ENCODE data around the gene SEMA4B.
"Not testable (repeated sequence)": the region's sequence is repeated elsewhere in the genome, so short reads cannot be mapped to it uniquely, and the experiment has no call there.

Gene SEMA4B, protein sequence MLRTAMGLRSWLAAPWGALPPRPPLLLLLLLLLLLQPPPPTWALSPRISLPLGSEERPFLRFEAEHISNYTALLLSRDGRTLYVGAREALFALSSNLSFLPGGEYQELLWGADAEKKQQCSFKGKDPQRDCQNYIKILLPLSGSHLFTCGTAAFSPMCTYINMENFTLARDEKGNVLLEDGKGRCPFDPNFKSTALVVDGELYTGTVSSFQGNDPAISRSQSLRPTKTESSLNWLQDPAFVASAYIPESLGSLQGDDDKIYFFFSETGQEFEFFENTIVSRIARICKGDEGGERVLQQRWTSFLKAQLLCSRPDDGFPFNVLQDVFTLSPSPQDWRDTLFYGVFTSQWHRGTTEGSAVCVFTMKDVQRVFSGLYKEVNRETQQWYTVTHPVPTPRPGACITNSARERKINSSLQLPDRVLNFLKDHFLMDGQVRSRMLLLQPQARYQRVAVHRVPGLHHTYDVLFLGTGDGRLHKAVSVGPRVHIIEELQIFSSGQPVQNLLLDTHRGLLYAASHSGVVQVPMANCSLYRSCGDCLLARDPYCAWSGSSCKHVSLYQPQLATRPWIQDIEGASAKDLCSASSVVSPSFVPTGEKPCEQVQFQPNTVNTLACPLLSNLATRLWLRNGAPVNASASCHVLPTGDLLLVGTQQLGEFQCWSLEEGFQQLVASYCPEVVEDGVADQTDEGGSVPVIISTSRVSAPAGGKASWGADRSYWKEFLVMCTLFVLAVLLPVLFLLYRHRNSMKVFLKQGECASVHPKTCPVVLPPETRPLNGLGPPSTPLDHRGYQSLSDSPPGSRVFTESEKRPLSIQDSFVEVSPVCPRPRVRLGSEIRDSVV

DNA sequence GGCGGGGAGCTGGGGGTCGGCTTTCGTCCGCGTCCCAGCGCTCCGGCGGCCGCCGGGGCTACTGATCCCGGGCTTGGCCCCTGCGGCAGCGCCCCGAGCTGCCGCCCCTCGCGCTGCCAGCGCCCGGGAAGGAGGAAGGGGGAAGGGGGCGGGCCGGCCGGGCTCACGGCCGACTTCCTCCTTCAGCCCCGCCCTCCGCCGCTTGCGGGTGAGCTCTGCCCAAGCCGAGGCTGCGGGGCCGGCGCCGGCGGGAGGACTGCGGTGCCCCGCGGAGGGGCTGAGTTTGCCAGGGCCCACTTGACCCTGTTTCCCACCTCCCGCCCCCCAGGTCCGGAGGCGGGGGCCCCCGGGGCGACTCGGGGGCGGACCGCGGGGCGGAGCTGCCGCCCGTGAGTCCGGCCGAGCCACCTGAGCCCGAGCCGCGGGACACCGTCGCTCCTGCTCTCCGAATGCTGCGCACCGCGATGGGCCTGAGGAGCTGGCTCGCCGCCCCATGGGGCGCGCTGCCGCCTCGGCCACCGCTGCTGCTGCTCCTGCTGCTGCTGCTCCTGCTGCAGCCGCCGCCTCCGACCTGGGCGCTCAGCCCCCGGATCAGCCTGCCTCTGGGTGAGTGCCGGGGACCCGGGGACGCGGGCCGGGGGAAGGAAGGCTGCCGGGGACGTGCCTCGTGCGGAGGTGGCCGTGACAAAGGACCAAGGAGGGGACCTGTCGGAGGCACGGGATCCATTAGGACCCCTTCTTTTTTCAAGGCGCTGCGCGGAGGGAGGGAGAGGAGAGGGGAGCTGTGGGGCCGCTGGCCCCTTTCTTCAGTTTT lies at the start of gene SEMA4B:
TSS of gene SEMA4B (plus strand) at position 201 of the 814 bp plus-strand sequence. CDS start at position 450, 249 bp downstream.
- peak; percentile 46 for DNase-seq

DNA sequence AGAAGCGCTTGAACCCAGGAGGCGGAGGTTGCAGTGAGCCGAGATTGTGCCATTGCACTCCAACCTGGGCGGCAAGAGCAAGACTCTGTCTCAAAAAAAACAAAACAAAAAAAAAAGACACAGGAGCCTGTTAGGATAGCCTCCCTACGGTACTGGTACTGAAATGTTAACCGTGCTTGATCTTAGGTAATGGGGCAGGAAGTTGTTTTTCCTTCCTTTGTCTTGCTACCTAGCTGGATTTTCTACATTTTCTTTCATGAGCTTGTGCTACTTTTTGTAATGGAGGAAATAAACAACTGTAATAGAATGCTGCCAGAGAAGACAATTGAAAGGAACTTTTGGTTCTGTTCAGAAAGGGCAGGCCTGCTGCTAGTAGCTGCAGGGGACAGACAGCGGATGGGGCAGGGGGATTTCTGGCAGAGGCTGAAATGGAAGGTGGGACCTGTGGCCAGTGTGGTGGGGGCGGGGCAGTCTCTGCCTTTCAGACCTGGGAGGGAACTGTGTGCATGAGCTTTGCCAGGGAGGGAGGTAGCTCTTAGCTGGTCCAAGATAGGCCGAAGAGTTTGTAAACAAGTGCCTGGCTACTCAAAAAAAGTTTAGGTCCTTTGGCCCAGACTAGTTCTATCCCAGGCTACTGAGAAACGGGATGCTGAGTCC lies 49.0 kb upstream of the SEMA4B start:
- no peak for DNase-seq

DNA sequence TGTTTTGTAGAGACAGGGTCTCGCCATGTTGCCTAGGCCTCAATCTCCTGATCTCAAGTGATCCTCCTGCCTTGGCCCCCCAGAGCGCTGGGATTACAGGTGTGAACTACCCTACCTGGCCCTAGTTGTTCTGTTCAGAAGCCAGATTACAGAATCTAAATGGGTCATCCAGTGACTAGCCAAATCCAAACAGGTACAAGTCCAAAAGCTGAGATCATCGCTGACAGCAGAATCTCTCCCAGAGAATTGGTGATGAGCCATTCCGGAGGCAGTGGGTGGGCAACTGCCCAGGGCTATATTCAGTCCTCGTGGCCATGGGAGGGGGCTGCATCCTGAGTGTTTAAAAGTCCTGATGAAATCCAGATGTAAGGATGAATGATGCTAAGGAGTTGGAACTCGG lies 47.5 kb upstream of the SEMA4B start:
- no peak for DNase-seq

DNA sequence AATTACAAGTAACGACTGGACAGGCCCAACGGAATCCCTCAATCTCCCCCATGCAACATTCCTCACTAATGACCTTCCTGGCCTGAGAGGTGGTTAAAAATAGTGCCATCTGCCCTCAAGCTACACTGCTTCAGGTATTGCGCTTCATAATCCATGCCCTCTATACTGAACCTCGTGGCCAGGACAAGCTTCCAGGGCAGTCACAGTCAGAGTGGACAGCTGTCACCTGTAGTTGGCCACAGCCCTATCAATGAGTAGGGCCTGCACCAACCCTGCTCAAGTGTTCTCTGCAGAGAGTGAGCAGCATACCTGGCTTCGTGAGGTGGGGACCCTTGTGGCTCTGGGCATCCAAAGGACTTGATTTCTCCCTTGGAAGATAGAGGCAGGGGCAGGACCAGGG lies 46.9 kb upstream of the SEMA4B start:
- no peak for DNase-seq

DNA sequence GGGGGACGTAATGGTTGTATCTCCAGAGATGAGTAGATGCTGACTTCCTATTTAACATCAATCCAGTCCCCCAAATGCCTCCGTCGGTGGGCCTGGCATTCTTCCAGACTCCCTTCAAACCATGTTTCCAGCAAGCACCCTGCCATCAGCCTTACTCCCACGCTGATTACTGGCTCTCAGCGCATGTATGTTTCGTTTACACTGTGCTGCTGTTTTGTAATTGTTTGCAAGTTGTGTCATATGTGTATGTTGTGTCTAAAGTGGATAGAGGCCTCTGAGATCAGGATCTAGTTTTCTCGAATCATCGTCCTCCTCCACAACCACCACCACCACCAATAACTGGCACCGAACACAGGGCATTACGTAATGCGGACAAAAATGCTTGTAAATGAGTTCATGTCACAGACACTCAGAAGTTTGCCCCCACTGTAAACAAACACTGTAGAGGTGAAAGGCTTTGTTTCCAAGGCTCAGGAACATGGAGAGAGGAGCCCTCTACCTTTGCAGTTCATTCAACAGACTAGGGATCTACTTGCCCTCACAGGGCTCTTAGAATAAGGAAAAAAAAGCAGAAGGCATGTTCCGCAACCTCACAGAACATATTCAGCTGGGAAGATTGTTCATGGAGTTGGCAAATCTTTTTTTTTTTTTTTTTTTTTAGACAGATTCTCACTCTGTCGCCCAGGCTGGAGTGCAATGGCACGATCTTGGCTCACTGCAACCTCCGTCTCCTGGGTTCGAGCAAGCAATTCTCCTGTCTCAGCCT lies 46.1 kb upstream of the SEMA4B start:
- DNase-seq: peak; percentile 58

DNA sequence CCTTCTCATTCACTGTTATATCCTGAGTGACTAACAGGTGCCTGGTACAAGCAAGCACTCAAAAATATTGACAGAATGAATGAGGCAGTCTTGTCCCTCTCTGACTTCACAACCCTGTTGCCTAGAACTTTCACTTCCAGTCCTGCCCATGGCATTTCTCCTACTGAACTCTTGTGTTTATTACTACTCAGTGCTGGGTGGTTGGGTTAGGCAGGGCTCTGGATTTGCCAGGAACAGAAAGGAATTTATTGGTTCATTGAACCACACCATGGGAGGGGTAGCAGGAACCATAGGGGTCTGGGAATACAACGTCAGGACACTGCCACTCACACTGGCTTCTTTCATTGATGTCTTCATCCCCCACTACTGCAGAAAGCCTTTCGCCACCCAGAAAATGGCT lies 41.9 kb upstream of the SEMA4B start:
- no peak for DNase-seq

DNA sequence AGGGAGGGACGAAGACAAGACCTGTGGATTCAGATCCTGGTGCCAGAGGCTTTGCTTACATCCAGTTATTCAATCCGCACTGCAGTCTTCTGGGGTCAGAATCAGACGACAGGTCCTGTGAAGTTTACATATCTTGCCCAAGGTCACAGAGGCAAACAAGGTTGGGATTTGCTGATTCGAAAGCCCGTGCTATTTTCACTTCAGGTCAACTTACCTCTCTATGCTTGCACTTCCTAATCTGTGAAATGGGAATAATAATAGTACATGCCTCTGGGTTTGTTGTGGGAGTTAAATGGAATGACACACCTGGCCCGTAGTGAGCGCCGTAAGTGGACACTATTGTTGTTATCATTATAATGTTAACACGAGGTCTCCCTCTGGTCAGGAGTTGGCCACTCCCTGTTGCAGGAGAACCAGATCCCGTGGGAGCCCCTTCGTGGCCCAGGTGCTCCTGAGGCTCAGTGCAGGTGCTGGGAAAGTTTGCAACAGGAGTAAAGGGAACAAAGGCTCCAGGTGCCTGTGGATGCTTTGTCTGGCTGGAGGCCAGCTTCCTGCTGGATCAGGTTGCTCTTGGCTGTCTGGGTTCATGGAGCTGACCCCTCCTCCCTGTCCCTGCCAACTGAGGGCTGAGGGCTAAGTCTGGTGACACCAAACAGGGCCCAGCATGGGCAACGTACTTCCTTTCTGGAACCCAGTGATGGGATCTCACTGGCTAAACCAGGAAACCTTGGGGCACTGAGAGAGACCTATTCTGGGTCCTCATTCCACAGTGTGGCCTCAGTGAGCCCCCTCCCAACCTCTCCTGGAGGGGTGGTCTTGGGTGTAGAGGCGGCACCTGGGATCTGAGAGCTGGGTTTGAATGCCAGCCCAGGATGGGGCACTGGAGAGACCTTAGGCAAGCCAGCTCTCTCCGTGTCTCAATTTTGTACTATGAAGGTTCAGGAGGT lies 40.1 kb upstream of the SEMA4B start:
- DNase-seq: peak; percentile 84

DNA sequence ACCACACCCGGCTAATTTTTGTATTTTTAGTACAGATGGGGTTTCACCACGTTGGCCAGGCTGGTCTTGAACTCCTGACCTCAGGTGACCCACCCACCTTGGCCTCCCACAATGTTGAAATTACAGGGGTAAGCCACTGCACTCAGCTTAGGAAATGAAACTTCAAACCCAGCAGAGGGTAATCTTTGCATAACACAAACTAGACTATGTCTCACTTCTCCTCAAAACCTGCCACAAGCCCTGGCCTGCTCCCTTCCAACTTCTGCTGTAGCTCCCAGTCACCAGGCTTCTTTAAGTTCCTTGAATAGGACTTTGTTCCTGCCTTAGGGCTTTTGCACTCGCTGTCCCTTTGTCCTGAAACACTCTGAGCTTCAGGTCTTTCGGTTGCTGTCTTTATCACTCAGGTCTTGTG lies 39.2 kb upstream of the SEMA4B start:
- DNase-seq: no peak

DNA sequence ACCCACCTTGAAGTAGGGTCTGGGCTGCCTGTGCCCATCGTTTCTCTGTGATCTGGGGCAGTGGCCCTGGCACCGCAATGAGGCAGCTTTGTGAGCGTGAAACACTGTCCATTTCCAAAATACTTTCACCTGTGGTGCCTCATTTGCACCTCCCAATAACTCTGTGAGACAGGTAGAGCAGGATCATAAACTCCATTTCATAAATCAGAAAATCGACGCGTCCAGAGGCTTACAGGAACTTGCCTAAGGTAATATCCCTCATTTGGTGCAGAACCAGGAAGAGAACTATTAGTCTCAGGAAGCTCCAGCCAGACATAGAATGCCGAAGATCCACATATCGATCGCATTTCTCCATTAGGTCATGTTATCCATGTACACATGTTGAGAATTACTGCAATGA lies 38.2 kb upstream of the SEMA4B start:
- DNase-seq: no peak

DNA sequence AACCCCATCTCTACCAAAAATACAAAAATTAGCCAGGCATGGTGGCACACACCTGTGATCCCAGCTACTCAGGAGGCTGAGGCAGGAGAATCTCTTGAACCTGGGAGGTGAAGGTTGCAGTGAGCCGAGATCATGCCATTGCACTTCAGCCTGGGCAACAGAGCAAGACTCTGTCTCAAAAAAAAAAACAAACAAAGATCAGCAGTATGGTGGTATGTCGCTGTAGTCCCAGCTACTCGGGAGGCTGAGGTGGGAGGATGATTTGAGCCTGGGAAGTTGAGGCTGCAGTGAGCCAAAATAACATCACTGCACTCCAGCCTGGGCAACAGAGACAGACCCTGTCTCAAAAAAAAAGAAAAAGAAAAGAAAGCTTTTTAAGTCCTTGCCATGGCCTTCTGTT lies 36.9 kb upstream of the SEMA4B start:
- not testable (repeated sequence) for DNase-seq

DNA sequence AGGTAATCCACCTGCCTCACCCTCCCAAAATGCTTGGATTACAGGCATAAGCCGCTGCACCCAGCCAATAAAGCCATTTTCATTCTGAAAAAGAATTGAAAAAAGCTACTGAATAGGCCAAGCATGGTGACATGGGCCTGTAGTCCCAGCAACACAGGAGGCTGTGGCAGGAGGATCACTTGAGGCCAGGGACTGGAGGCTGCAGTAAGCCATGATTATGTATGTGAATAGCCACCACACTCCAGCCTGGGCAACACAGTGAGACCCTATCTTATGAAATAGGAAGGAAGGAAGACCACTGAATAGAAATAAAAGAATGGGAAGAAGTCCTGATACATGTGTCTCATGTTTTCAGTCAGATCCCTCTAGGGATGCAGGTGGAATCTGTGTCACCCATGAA lies 36.0 kb upstream of the SEMA4B start:
- no peak for DNase-seq

DNA sequence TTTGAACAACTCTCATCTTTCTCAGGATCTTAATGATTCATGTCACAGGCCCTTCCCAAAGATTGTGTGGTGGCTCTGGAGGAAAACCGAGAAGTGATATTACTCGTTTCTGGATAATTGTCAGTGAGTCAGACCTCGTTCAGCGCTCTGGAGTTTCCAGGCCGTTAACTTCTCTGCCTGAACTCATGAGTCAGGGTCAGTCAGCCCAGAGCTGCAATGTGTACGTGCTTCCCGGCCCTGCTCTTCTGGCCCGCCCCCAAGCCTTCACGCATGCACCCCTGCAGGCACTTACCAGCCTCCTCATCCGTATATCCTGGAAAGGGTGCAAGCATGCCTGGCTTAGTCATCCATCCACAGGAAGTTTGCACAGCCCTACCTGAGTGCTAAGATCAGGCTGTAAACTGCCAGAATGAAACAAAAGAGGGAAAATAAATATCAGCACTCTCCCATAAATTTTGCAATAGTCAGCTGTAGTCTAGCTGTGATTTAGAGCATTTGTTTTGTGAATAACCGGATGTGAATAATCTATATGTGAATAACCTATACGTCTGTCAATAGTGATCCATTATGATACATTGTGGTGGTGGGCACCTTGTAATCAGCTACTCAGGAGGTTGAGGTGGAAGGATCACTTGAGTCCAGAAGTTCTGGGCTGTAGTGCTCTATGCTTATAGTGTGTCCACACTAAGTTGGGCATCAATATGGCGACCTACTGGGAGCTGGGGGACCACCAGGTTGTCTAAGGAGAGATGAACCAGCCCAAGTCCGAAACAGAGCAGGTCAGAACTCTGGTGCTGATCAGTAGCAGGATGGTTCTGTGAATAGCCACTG lies 35.3 kb upstream of the SEMA4B start:
- DNase-seq: peak; percentile 89

DNA sequence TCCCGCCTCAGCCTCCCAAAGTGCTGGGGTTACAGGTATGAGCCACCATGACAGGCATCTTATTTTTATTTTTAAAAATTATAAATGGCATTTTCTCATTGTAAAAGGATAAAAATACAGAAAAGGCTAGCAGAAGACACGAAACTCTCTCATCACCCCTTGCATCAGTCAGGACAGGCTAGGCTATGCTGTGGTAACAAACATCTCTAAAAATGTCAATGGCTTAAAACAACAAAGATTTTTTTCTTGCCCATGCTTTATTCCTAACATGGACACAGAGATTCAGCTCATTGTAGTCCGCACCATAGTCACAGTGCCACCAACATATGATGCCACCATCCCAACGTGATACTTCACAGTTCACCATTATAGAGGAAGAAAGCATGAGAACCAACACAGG lies 34.0 kb upstream of the SEMA4B start:
- DNase-seq: no peak

DNA sequence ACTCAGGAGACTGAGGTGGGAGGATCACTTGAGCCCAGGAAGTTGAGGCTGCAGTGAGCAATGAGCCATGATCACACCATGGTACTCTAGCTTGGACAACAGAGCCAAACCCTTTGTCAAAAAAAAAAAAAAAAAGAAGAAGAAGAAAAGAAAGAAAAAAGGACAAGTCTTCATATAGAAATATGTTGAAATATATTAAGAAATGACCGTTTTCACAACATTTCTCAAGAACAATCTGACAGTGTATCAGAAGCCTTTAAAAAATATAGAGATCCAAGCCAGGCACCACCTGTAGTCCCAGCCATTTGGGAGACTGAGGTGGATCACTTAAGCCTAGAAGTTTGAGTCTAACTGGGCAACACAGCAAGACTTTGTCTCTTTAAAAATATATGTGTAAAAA lies 29.5 kb upstream of the SEMA4B start:
- no peak for DNase-seq

DNA sequence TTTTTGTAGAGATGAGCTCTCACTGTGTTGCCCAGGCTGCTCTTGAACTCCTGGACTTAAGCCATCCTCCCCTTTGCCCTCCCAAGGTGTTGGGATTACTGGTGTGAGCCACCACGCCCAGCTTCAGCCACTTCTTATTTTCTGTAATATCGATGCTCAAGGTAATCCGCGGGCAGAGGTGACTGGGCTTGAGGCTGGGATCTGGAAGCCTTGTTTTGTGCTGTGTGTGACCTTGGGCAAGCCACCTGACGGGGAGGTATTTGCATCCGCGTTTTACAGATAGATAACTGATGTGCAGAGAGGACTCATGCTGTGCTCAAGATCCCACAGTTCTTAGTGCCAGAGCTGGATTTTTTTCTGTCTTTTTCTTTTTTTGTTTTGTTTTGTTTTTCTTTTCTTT lies 27.8 kb upstream of the SEMA4B start:
- DNase-seq: no peak

DNA sequence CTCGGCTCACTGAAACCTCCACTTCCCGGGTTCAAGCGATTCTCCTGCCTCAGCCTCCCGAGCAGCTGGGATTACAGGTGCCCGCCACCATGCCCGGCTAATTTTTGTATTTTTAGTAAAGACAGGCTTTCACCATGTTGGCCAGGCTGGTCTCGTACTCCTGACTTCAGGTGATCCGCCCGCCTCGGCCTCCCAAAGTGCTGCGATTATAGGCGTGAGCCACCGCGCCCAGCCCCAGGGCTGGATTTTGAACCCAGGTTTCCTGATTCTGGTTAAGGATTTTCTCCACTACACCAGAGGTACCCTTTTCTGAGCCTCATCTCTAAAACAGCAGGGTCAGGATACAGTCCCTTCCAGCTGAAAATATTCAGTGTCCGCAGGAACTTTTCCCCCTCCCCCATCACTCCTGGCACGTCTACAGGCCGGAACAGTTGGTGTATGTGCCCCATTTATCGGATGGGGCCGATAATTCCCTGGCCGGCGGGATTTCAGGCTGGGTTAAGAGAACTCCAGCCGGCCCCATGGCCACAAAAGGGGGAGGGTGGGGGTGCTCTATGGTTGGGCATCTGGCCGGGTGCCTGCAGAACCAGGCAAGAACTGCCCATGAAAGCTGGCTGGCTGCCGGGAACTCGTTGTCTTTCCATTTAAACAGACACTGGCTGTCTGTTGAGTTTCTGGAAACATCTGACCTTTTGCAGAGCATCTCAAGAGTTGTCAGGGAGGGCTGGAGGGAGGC lies 26.8 kb upstream of the SEMA4B start:
- DNase-seq: no peak

DNA sequence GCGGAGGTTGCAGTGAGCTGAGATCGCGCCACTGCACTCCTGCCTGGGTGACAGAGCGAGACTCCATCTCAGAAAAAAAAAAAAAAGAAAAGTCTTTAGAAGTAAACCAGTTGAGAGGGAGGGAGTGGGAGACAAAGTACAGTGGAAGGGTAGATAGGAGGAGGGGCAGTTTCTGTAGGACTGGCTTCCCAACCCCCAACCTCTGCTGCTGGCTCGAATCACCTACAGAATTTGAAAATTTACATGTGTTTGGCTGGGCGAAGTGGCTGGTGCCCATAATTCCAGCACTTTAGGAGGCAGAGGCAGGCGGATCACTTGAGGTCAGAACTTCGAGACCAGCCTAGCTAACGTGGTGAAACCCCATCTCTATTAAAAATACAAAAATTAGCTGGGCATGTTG lies 24.1 kb upstream of the SEMA4B start:
- DNase-seq: no peak

DNA sequence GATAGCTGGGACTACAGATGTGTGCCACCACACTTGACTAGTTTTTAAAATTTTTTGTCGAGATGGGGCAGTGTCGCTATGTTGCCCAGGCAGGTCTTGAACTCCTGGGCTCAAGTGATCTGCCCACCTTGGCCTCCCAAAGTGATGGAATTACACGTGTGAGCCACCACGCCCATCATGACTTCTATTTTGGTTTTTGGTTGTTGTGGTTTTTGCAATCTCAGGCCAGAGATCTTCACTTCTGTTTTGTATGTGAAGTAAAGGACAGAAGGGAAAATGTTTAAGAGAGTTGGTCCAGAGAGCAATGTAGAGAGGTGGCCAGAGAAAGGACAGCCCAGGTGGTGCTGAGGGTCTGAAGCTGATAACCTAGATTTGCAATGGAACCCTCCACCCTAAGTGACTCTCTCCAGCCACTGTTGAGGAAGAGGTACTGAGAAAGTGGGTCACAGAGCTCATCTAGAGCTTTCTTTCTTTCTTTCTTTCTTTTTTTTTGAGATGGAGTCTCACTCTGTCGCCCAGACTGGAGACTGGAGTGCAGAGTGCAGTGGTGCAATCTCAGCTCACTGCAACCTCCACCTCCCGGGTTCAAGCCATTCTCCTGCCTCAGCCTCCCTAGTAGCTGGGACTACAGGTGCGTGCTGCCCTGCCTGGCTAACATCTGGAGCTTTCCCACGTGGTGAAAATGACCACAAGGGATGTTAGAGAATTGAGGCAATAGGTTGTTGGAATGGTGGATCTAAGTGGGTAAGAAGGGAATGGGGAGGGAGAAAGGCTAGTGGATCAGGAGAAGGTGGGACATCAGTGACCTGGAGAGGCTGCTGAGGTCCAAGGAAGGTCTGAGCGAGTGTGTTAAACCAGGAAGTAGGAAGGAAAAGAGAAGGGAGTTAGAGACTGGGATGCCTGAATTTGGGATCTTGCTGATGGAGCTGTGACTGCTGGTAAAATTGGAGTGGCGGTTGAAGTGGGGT lies 22.4 kb upstream of the SEMA4B start:
- DNase-seq: no peak

Data from NCI-H774 (cell line).